ENCODE data around the gene BMAL2.

- no peak for TF ChIP-seq TCF7L2 (IDR thresholded peaks at IDR 0.05; ENCODE audit: low read depth, low read length)
- no peak for TF ChIP-seq CTCF (IDR thresholded peaks at IDR 0.05)
- no peak for TF ChIP-seq POLR2AphosphoS5 (IDR thresholded peaks at IDR 0.05; ENCODE audit: low read depth, low read length)
These were observed 10.8 kb downstream of the BMAL2 start for GRCh38 chr12:27343255-27344000.
